Measurements from ENCODE around the gene ZSCAN30. TPM values are rescaled to one million over a fixed set of nuclear protein-coding genes. Genes with fewer than 3 reads are reported as not detected.

Gene ZSCAN30
- total and polyA plus RNA-seq, 2 donors (not counting 3 experiments of a cell fraction or from before 2014, with no cell fraction given) = 6.7 to 18.0 TPM

- Histone ChIP-seq H3K79me2 (ENCODE audit: control insufficient read depth, insufficient read depth, low read length) (peaks cover 8% of the 10 kb centered on the region), H3K4me1 (ENCODE audit: control insufficient read depth, extremely low read depth, insufficient read depth, low read length) (peaks cover 33% of the 10 kb centered on the region), H3K27me3 (ENCODE audit: control insufficient read depth in 2 of 2, insufficient read depth in 2 of 2, low read length in 2 of 2) (no peaks in the 10 kb centered on the region), H2AFZ (ENCODE audit: low read depth, low read length) (no peak overlapping the region), H3K9me1 (replicated peaks; ENCODE audit: control insufficient read depth, extremely low read depth, insufficient read depth, low read length) (no peaks in the 10 kb centered on the region), H3K4me2 (ENCODE audit: insufficient read depth, low read length) (no peak overlapping the region), H3K36me3 (ENCODE audit: control insufficient read depth in 2 of 2, extremely low read depth in 1 of 2, insufficient read depth in 2 of 2, low read length in 2 of 2) (peaks cover 0 to 2% of the 10 kb centered on the region in 2 experiments), H3K27ac (ENCODE audit: insufficient read depth, low read depth, low read length) (no peak overlapping the region), H3K9ac (replicated peaks; ENCODE audit: extremely low read depth, insufficient read depth, low read length) (no peak overlapping the region), H3K4me3 (replicated peaks in 1 of 3; ENCODE audit: insufficient read depth in 1 of 3, low read depth in 1 of 3, low read length in 3 of 3) (no peak overlapping the region), H3K9me3 (replicated peaks; ENCODE audit: control insufficient read depth, insufficient read depth, low read length) (peaks cover 3% of the 10 kb centered on the region), H4K20me1 (replicated peaks; ENCODE audit: control insufficient read depth, extremely low read depth, insufficient read depth, low read length) (no peaks in the 10 kb centered on the region)
- FAIRE-seq (no peak), DNase-seq (ENCODE audit: low read depth, low spot score) (no peak)
- CTCF ChIA-PET = no interaction called here
- POLR2A ChIA-PET = no interaction called here
- dilution Hi-C loops (cut with MboI; ENCODE audit: extremely low pct_ligation_motif_present, low sequenced_read_pairs) (no loop called here), intact Hi-C loops (cut with micrococcal nuclease) (no loop called here)
- BruUV-seq (replicated peaks) = no TSS peak
- TF ChIP-seq POLR2AphosphoS5 (IDR thresholded peaks at IDR 0.05; ENCODE audit: insufficient read depth, low read depth, low read length) (no peak), CTCF (IDR thresholded peaks at IDR 0.05; ENCODE audit: extremely low read depth in 1 of 2, insufficient read depth in 1 of 2, low read depth in 1 of 2, low read length in 2 of 2) (no peak), MAX (IDR thresholded peaks at IDR 0.05; ENCODE audit: insufficient read depth, insufficient read length) (no peak), POLR2A (IDR thresholded peaks at IDR 0.05; ENCODE audit: low read depth, low read length) (no peak), JUN (IDR thresholded peaks at IDR 0.05; ENCODE audit: borderline replicate concordance, insufficient read depth, insufficient read length, low read depth) (no peak), GATA2 (IDR thresholded peaks at IDR 0.05; ENCODE audit: insufficient read depth, insufficient read length, low read depth, low read length) (no peak), EZH2 (IDR thresholded peaks at IDR 0.05; ENCODE audit: borderline replicate concordance, low read depth, low read length, severe bottlenecking) (no peak), MYC (IDR thresholded peaks at IDR 0.05; ENCODE audit: low read depth, low read length) (no peak), FOS (IDR thresholded peaks at IDR 0.05; ENCODE audit: borderline replicate concordance, insufficient read depth, low read length) (no peak)
Measured at GRCh38 chr18:35278969-35279368, 11.1 kb downstream of the ZSCAN30 start.

All from endothelial cell of umbilical vein (primary cell).